Activated T-helper 1 cell treated with anti-CD3 and anti-CD28 coated beads, Interleukin-12 subunit alpha, Interleukin-12 subunit beta, Interleukin-2, Interleukin-4 antibody, amounts not matched to agents 30 ng/mL and 10 ng/mL and 1 ng/mL, durations not matched to agents 14 hours and 24 hours and 36 hours (primary cell): Measurements from ENCODE around the gene C9orf85. TPM values are rescaled to one million over a fixed set of nuclear protein-coding genes. Genes with fewer than 3 reads are reported as not detected.

Source experiments
- DNase-seq: peaks from one replicate; pipeline ENCODE4 v3.0.0; 2021; ENCODE audit warnings: low spot score
- H3K27ac Mint-ChIP-seq: one replicate; pipeline ENCODE4 v1.8.0; 2021; ENCODE audit warnings: mild to moderate bottlenecking, mixed read lengths
- H3K27me3 Mint-ChIP-seq: one replicate; pipeline ENCODE4 v1.8.0; 2022; ENCODE audit warnings: mild to moderate bottlenecking, moderate library complexity, mixed read lengths; ENCODE audit not compliant: insufficient read depth
- H3K36me3 Mint-ChIP-seq: one replicate; pipeline ENCODE4 v1.8.0; 2021; ENCODE audit warnings: low read depth, mixed read lengths
- H3K4me1 Mint-ChIP-seq: one replicate; pipeline ENCODE4 v1.8.0; 2021; ENCODE audit warnings: low read depth, mixed read lengths
- H3K4me3 Mint-ChIP-seq: one replicate; pipeline ENCODE4 v1.8.0; 2021; ENCODE audit warnings: mild to moderate bottlenecking, moderate library complexity, mixed read lengths
- H3K9me3 Mint-ChIP-seq: one replicate; pipeline ENCODE4 v1.8.0; 2021; ENCODE audit warnings: mixed read lengths
- intact Hi-C: fragments of 100-400 bp; cut with micrococcal nuclease; formaldehyde crosslinking; loops from one replicate; pipeline ENCODE4 v1.15.1; 2024
- total RNA-seq: library from RNA; stranded (reverse); gene quantifications from 2 replicates; pipeline ENCODE4 v1.2.3, GENCODE V29; 2022

C9orf85 gene
- total RNA-seq, result 9.3 and 9.8 TPM in 2 replicates

- H3K4me1 Mint-ChIP-seq, result peaks cover 65% of the 10 kb centered on the region
- peak within 1 kb of the TSS; percentile 96 for H3K27ac Mint-ChIP-seq
- intact Hi-C loops, result loop anchor here (1.0 to 10.0 kb wide), 12 partner anchors 15 to 1492 kb away; partner anchors contain the start of gene ZFAND5
- no peaks in the 10 kb centered on the region for H3K27me3 Mint-ChIP-seq
- peak within 1 kb of the TSS; percentile 99 for H3K4me3 Mint-ChIP-seq
- peaks cover 10% of the 10 kb centered on the region for H3K36me3 Mint-ChIP-seq
- peak; percentile 97 for DNase-seq
- H3K9me3 Mint-ChIP-seq, result no peaks in the 10 kb centered on the region
Observed at GRCh38 chr9:71911061-71911907, at the start of gene C9orf85, which contains the start of gene ABHD17B. Gene C9orf85, plus strand, starts transcription at chr9:71911639. Its CDS starts 96 bp downstream, at chr9:71911735. Gene ABHD17B, minus strand, starts transcription at chr9:71911193. Its CDS starts 36,113 bp downstream, at chr9:71875080.

- Mint-ChIP-seq H3K27me3 (no peaks in the 10 kb centered on the region), H3K4me1 (peaks cover 16% of the 10 kb centered on the region), H3K27ac (no peak overlapping the region), H3K4me3 (no peak overlapping the region), H3K9me3 (peaks cover 26% of the 10 kb centered on the region), H3K36me3 (peaks cover 44% of the 10 kb centered on the region)
- intact Hi-C loops, result no loop called here
- DNase-seq, result no peak
Observed at GRCh38 chr9:71863631-71864030, 47.8 kb upstream of the C9orf85 start.

DNA sequence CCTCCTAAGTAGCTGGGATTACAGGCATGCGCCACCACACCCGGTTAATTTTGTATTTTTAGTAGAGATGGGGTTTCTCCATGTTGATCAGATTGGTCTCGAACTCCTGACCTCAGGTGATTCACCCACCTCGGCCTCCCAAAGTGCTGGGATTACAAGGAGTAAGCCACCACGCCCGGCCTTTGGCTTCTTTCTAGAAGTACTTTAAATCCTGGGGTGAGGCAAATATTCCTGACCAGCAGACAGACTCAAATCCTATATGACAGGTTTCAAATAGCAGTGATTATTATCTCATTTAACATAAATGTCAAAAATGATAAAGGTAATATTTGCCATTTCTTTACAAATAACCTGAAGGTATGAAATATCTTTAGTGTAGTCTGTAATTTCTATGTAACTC lies 36.1 kb upstream of the C9orf85 start:
- Mint-ChIP-seq H3K4me3 (no peak overlapping the region), H3K9me3 (peaks cover 29% of the 10 kb centered on the region), H3K27me3 (no peaks in the 10 kb centered on the region), H3K4me1 (peaks cover 15% of the 10 kb centered on the region), H3K36me3 (peaks cover 27% of the 10 kb centered on the region), H3K27ac (no peak overlapping the region)
- intact Hi-C loops, result loop anchor here (2.0 kb wide), 1 partner anchor 35 kb away; the partner anchor contains the start of genes ABHD17B and C9orf85
- no peak for DNase-seq

DNA sequence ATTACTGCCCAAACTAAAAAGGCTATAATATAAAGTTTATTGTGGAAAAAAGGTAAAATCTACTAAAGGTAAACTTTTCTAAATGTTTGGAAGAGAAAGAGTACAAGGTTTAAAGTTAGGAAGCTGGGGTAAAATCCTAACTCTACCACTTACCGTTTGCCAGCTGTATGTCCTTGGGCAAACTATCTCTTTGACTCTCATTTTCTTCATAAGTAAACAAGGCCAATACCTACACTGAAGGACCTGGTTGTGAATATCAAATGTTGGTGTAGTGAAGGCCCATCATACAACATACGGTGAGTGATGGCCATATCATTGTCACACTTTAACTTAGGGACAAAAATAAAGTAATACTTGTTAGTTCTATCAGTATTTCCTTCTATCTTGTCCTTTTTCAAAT lies 35.3 kb upstream of the C9orf85 start:
- Mint-ChIP-seq H3K27ac (no peak overlapping the region), H3K4me1 (peaks cover 15% of the 10 kb centered on the region), H3K4me3 (no peak overlapping the region), H3K27me3 (no peaks in the 10 kb centered on the region), H3K9me3 (peaks cover 37% of the 10 kb centered on the region), H3K36me3 (peaks cover 31% of the 10 kb centered on the region)
- DNase-seq, result no peak
- intact Hi-C loops, result loop anchor here (1.0 kb wide), 1 partner anchor 9 kb away; no protein-coding TSS in a partner anchor

DNA sequence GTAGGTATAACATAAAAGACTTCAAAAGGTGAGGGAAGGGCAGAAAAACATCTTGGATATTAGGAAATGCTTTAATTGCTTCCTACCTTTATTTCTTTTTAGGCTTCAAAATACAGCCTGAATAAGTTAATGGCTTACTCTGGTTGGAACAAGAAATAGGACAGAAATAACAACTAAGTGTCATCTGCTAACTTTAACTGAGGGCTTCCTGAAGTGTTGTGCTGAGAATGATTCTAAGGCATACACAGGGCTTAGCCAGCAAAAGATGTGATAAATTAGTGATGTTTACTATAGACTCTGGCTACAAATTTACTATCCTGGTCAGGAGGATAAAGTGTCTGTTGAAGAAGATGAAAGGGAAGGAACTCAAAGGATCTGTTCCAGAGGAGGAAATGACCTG lies 34.6 kb upstream of the C9orf85 start:
- intact Hi-C loops, result loop anchor here (1.0 kb wide), 1 partner anchor 8 kb away; no protein-coding TSS in a partner anchor
- no peak for DNase-seq
- Mint-ChIP-seq H3K9me3 (peaks cover 42% of the 10 kb centered on the region), H3K4me3 (no peak overlapping the region), H3K27me3 (no peaks in the 10 kb centered on the region), H3K4me1 (peaks cover 15% of the 10 kb centered on the region), H3K27ac (no peak overlapping the region), H3K36me3 (peaks cover 36% of the 10 kb centered on the region)

GRCh38 chr9:71878327-71879274 lies 32.8 kb upstream of the C9orf85 start:
- H3K9me3 Mint-ChIP-seq, result peaks cover 46% of the 10 kb centered on the region
- intact Hi-C loops, result no loop called here
- no peak overlapping the region for H3K27ac Mint-ChIP-seq
- peaks cover 15% of the 10 kb centered on the region for H3K4me1 Mint-ChIP-seq
- H3K27me3 Mint-ChIP-seq, result no peaks in the 10 kb centered on the region
- H3K36me3 Mint-ChIP-seq, result peaks cover 40% of the 10 kb centered on the region
- H3K4me3 Mint-ChIP-seq, result no peak overlapping the region
- no peak for DNase-seq

- Mint-ChIP-seq H3K27ac (no peak overlapping the region), H3K9me3 (peaks cover 57% of the 10 kb centered on the region), H3K36me3 (peaks cover 47% of the 10 kb centered on the region), H3K27me3 (no peaks in the 10 kb centered on the region), H3K4me3 (no peak overlapping the region), H3K4me1 (peaks cover 18% of the 10 kb centered on the region)
- intact Hi-C loops, result no loop called here
- no peak for DNase-seq
Observed at GRCh38 chr9:71879644-71880174, 31.7 kb upstream of the C9orf85 start.

GRCh38 chr9:71884005-71884404 lies 27.4 kb upstream of the C9orf85 start:
- no peaks in the 10 kb centered on the region for H3K27me3 Mint-ChIP-seq
- no peak overlapping the region for H3K4me3 Mint-ChIP-seq
- peaks cover 39% of the 10 kb centered on the region for H3K4me1 Mint-ChIP-seq
- DNase-seq, result no peak
- H3K36me3 Mint-ChIP-seq, result peaks cover 45% of the 10 kb centered on the region
- H3K9me3 Mint-ChIP-seq, result peaks cover 44% of the 10 kb centered on the region
- intact Hi-C loops, result no loop called here
- H3K27ac Mint-ChIP-seq, result no peak overlapping the region

DNA sequence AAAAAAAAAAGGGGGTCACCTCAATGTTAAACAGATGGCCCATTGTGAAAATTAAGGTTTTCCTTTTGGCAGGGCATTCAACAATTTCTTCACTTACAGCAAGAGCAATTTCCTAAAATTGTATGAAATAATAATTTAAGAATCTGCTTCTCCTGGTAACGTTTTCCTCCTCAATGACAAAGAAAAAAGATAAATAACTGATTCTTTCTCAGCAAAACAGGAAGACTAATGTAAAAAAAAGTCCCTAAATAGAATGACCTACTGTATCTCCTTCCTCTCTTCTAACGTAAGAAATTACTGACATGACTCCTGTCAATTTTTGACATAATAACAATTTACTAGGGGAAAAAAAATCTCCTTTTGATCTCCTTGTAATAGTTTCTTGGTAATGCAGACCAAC lies 26.0 kb upstream of the C9orf85 start:
- H3K36me3 Mint-ChIP-seq, result peaks cover 43% of the 10 kb centered on the region
- H3K27ac Mint-ChIP-seq, result peak overlapping the region; percentile 71
- H3K4me3 Mint-ChIP-seq, result peak overlapping the region; percentile 12
- DNase-seq, result no peak
- H3K4me1 Mint-ChIP-seq, result peaks cover 39% of the 10 kb centered on the region
- intact Hi-C loops, result loop anchor here (1.0 kb wide), 2 partner anchors 9 to 102 kb away; no protein-coding TSS in a partner anchor
- peaks cover 29% of the 10 kb centered on the region for H3K9me3 Mint-ChIP-seq
- H3K27me3 Mint-ChIP-seq, result no peaks in the 10 kb centered on the region

- peaks cover 43% of the 10 kb centered on the region for H3K4me1 Mint-ChIP-seq
- intact Hi-C loops, result loop anchor here (1.0 to 2.0 kb wide), 2 partner anchors 17 to 28 kb away; no protein-coding TSS in a partner anchor
- no peaks in the 10 kb centered on the region for H3K27me3 Mint-ChIP-seq
- H3K4me3 Mint-ChIP-seq, result no peak overlapping the region
- peaks cover 24% of the 10 kb centered on the region for H3K9me3 Mint-ChIP-seq
- no peak for DNase-seq
- H3K27ac Mint-ChIP-seq, result peak overlapping the region; percentile 58
- H3K36me3 Mint-ChIP-seq, result peaks cover 40% of the 10 kb centered on the region
Observed at GRCh38 chr9:71886015-71886414, 25.4 kb upstream of the C9orf85 start.

GRCh38 chr9:71886541-71886940 lies 24.9 kb upstream of the C9orf85 start:
- Mint-ChIP-seq H3K4me3 (no peak overlapping the region), H3K27me3 (no peaks in the 10 kb centered on the region), H3K27ac (peak overlapping the region; percentile 58), H3K4me1 (peaks cover 48% of the 10 kb centered on the region), H3K36me3 (peaks cover 39% of the 10 kb centered on the region), H3K9me3 (peaks cover 18% of the 10 kb centered on the region)
- intact Hi-C loops, result loop anchor here (1.0 to 2.0 kb wide), 2 partner anchors 16 to 28 kb away; no protein-coding TSS in a partner anchor
- no peak for DNase-seq

DNA sequence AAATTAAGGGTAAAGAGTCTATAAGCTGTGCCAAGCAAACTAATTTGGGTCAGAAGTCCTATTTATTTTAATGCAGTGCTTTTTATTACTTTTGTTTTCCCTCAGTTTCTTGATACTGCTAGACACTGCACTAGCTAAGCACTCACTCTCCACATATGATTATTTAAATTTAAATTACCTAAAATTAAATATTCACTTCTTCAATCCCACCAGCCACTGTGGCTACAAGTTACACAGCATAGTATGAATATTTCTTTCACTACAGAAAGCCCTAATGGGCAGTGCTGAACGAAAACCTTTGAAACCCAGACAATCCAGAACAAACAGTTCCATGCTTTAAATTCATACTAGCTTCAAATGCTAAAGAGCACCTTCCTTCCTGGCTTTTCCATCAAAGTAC lies 24.1 kb upstream of the C9orf85 start:
- intact Hi-C loops, result loop anchor here (1.0 to 2.0 kb wide), 2 partner anchors 8 to 15 kb away; no protein-coding TSS in a partner anchor
- no peak for DNase-seq
- Mint-ChIP-seq H3K27me3 (no peaks in the 10 kb centered on the region), H3K36me3 (peaks cover 36% of the 10 kb centered on the region), H3K9me3 (peaks cover 18% of the 10 kb centered on the region), H3K27ac (peak overlapping the region; percentile 11), H3K4me3 (peak overlapping the region; percentile 19), H3K4me1 (peaks cover 52% of the 10 kb centered on the region)
